Nephron progenitor cell (in vitro differentiated cells): ENCODE measurements around the gene CTSW.

ENCODE experiments used
- DNase-seq: peaks from one replicate; pipeline ENCODE4 v3.0.0; 2021
- H3K27ac Mint-ChIP-seq: 2 replicates; pipeline ENCODE4 v1.8.0; 2021; ENCODE audit warnings: mild to moderate bottlenecking, moderate library complexity, mixed read lengths
- H3K27me3 Mint-ChIP-seq: 2 replicates; pipeline ENCODE4 v1.8.0; 2021; ENCODE audit warnings: mild to moderate bottlenecking, low read depth, mixed read lengths; ENCODE audit not compliant: poor library complexity
- H3K36me3 Mint-ChIP-seq: 2 replicates; pipeline ENCODE4 v1.8.0; 2021; ENCODE audit warnings: low read depth, mixed read lengths
- H3K4me1 Mint-ChIP-seq: 2 replicates; pipeline ENCODE4 v1.8.0; 2021; ENCODE audit warnings: mixed read lengths
- H3K4me3 Mint-ChIP-seq: 2 replicates; pipeline ENCODE4 v1.8.0; 2021; ENCODE audit warnings: mild to moderate bottlenecking, moderate library complexity, mixed read lengths
- H3K9me3 Mint-ChIP-seq: 2 replicates; pipeline ENCODE4 v1.8.0; 2021; ENCODE audit warnings: mild to moderate bottlenecking, moderate library complexity, mixed read lengths
- CTCF ChIP-seq: fragments of 200-600 bp; sonication (generic); IDR thresholded peaks from 2 replicates; pipeline ENCODE4 v1.5.0; 2021; ENCODE audit warnings: antibody characterized with exemption

CTSW gene

GRCh38 chr11:65900899-65901180 is 21.2 kb downstream of the CTSW start:
- no peak for TF ChIP-seq CTCF
- peaks cover 4% of the 10 kb centered on the region for H3K9me3 Mint-ChIP-seq
- H3K4me3 Mint-ChIP-seq: peak overlapping the region; percentile 62
- H3K4me1 Mint-ChIP-seq: peaks cover 25% of the 10 kb centered on the region
- no peaks in the 10 kb centered on the region for H3K36me3 Mint-ChIP-seq
- no peak overlapping the region for H3K27ac Mint-ChIP-seq
- no peak for DNase-seq
- peaks cover 95% of the 10 kb centered on the region for H3K27me3 Mint-ChIP-seq

GRCh38 chr11:65903068-65903481 is 23.4 kb downstream of the CTSW start:
- H3K4me3 Mint-ChIP-seq: no peak overlapping the region

GRCh38 chr11:65903715-65904114 is 24.1 kb downstream of the CTSW start:
- Mint-ChIP-seq H3K36me3 (no peaks in the 10 kb centered on the region), H3K4me3 (no peak overlapping the region), H3K9me3 (peaks cover 2% of the 10 kb centered on the region), H3K27me3 (peaks cover 94% of the 10 kb centered on the region), H3K4me1 (peaks cover 24% of the 10 kb centered on the region), H3K27ac (no peak overlapping the region)
- no peak for TF ChIP-seq CTCF
- no peak for DNase-seq

More at GRCh38 chr11:65903068-65903481, 23.4 kb downstream of the CTSW start:
- no peak overlapping the region for H3K27ac Mint-ChIP-seq
- H3K27me3 Mint-ChIP-seq: peaks cover 94% of the 10 kb centered on the region
- peaks cover 25% of the 10 kb centered on the region for H3K4me1 Mint-ChIP-seq
- peaks cover 4% of the 10 kb centered on the region for H3K9me3 Mint-ChIP-seq
- DNase-seq: no peak
- TF ChIP-seq CTCF: no peak
- H3K36me3 Mint-ChIP-seq: no peaks in the 10 kb centered on the region

- H3K4me1 Mint-ChIP-seq: peaks cover 29% of the 10 kb centered on the region
- no peak overlapping the region for H3K4me3 Mint-ChIP-seq
Measured at GRCh38 chr11:65906602-65907001, 27.0 kb downstream of the CTSW start.

GRCh38 chr11:65907878-65908277 is 28.2 kb downstream of the CTSW start:
- Mint-ChIP-seq H3K4me3 (no peak overlapping the region), H3K27me3 (peaks cover 73% of the 10 kb centered on the region), H3K4me1 (peaks cover 25% of the 10 kb centered on the region), H3K9me3 (no peaks in the 10 kb centered on the region), H3K27ac (no peak overlapping the region), H3K36me3 (no peaks in the 10 kb centered on the region)
- TF ChIP-seq CTCF: no peak
- DNase-seq: no peak

More at GRCh38 chr11:65906602-65907001, 27.0 kb downstream of the CTSW start:
- Mint-ChIP-seq H3K27ac (no peak overlapping the region), H3K9me3 (no peaks in the 10 kb centered on the region), H3K27me3 (peaks cover 83% of the 10 kb centered on the region), H3K36me3 (no peaks in the 10 kb centered on the region)
- DNase-seq: no peak
- TF ChIP-seq CTCF: no peak

GRCh38 chr11:65911682-65912568 is 32.3 kb downstream of the CTSW start:
- DNase-seq: peak; percentile 31

More at GRCh38 chr11:65911682-65912568, 32.3 kb downstream of the CTSW start:
- Mint-ChIP-seq H3K4me3 (no peak overlapping the region), H3K27ac (no peak overlapping the region), H3K4me1 (peaks cover 30% of the 10 kb centered on the region), H3K9me3 (no peaks in the 10 kb centered on the region), H3K27me3 (peaks cover 37% of the 10 kb centered on the region), H3K36me3 (peaks cover 3% of the 10 kb centered on the region)
- TF ChIP-seq CTCF: no peak
